Neutrophil (primary cell): ENCODE results near the gene HIPK1.

Experiments used
- H3K27ac ChIP-seq: fragments of 200-600 bp; sonication (generic); 2 replicates; pipeline ENCODE4 v1.5.1; 2016; ENCODE audit warnings: mild to moderate bottlenecking, moderate library complexity
- H3K27me3 ChIP-seq: fragments of 200-600 bp; sonication (generic); 2 replicates; pipeline ENCODE4 v1.6.0; 2016; ENCODE audit warnings: mild to moderate bottlenecking
- H3K36me3 ChIP-seq: fragments of 200-600 bp; sonication (generic); 2 replicates; pipeline ENCODE4 v1.5.1; 2017
- H3K4me1 ChIP-seq, 2 experiments: fragments of 200-600 bp in 1 of 2; sonication (generic) in 1 of 2; 1 replicate in 1 of 2; 2 replicates in 1 of 2; pipeline versions ENCODE4 v1.5.1 to v1.6.1; 2013 to 2016; ENCODE audit warnings: low read depth in 1 of 2, low read length in 1 of 2, mild to moderate bottlenecking in 1 of 2, moderate library complexity in 1 of 2; ENCODE audit not compliant: control insufficient read depth in 1 of 2, insufficient read depth in 1 of 2
- H3K4me3 ChIP-seq, 2 experiments: fragments of 200-600 bp in 1 of 2; sonication (generic) in 1 of 2; 1 replicate in 1 of 2; 2 replicates in 1 of 2; pipeline ENCODE4 v1.5.1; 2013 to 2016; ENCODE audit warnings: low read depth in 1 of 2, low read length in 1 of 2, mild to moderate bottlenecking in 1 of 2, moderate library complexity in 1 of 2
- H3K9me3 ChIP-seq: fragments of 200-600 bp; sonication (generic); 2 replicates; pipeline ENCODE4 v1.5.1; 2016
- TF ChIP-seq, protein P1 (sequence below): fragments of 200-600 bp; sonication (generic); IDR thresholded peaks from 2 replicates; pipeline ENCODE4 v1.5.1; 2016; ENCODE audit warnings: antibody characterized with exemption

The HIPK1 gene

DNA sequence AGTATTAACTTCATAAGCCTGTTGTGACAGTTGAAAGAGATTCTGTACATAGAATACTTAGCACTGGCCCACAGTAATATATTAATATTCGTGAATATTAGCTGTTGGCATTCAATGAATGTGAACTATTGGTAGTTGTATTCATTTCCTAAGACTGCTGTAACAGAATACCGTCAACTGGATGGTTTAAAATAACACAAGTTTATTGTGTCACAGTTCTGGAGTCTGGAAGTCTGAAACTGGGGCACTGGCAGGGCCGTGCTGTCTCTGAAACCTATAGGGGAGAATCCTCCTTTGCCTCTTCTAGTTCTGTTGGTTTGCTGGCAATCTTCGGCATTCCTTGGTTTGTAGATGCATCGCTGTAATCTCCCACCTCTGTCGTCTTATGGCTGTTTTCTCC lies 97.7 kb downstream of the HIPK1 start:
- no peaks in the 10 kb centered on the region for H3K27me3 ChIP-seq
- no peaks in the 10 kb centered on the region for H3K9me3 ChIP-seq
- no peak overlapping the region for H3K4me3 ChIP-seq
- H3K36me3 ChIP-seq: no peaks in the 10 kb centered on the region
- TF ChIP-seq, protein P1, sequence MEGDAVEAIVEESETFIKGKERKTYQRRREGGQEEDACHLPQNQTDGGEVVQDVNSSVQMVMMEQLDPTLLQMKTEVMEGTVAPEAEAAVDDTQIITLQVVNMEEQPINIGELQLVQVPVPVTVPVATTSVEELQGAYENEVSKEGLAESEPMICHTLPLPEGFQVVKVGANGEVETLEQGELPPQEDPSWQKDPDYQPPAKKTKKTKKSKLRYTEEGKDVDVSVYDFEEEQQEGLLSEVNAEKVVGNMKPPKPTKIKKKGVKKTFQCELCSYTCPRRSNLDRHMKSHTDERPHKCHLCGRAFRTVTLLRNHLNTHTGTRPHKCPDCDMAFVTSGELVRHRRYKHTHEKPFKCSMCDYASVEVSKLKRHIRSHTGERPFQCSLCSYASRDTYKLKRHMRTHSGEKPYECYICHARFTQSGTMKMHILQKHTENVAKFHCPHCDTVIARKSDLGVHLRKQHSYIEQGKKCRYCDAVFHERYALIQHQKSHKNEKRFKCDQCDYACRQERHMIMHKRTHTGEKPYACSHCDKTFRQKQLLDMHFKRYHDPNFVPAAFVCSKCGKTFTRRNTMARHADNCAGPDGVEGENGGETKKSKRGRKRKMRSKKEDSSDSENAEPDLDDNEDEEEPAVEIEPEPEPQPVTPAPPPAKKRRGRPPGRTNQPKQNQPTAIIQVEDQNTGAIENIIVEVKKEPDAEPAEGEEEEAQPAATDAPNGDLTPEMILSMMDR: no peak
- no peaks in the 10 kb centered on the region for H3K4me1 ChIP-seq
- H3K27ac ChIP-seq: no peak overlapping the region
